ENCODE results near the gene UGT2B28. TPM values are rescaled to one million over a fixed set of nuclear protein-coding genes. Genes with fewer than 3 reads are reported as not detected.
"Not testable (repeated sequence)": the region's sequence is repeated elsewhere in the genome, so short reads cannot be mapped to it uniquely, and the experiment has no call there.

Gene UGT2B28
- total RNA-seq, 1 donor from 2014 or later, result not detected

- DNase-seq; ATAC-seq; intact Hi-C loops (cut with micrococcal nuclease): not testable (repeated sequence)
These were observed 51.0 kb downstream of the UGT2B28 start for GRCh38 chr4:69331304-69331703.

GRCh38 chr4:69335485-69335884 is 55.2 kb downstream of the UGT2B28 start:
- ATAC-seq; intact Hi-C loops (cut with micrococcal nuclease); DNase-seq: not testable (repeated sequence)

DNA sequence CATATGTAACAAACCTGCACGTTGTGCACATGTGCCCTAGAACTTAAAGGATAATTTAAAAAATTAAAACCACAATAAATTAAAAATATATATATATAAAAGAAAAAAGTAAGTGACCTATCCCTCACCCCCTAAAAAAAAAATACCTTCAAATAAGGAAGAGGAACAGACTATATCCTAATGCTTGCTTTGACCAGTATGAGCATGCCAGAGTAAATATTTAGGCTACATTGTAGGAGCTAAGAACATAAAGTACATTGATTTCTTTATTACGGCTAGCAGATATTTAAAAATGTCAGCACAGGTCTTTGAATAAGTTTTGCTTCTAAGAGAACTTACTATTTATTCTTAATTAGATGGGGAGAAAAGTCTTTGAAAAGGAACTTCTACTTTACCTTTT is 62.8 kb downstream of the UGT2B28 start:
- ATAC-seq; DNase-seq; intact Hi-C loops (cut with micrococcal nuclease): not testable (repeated sequence)

DNA sequence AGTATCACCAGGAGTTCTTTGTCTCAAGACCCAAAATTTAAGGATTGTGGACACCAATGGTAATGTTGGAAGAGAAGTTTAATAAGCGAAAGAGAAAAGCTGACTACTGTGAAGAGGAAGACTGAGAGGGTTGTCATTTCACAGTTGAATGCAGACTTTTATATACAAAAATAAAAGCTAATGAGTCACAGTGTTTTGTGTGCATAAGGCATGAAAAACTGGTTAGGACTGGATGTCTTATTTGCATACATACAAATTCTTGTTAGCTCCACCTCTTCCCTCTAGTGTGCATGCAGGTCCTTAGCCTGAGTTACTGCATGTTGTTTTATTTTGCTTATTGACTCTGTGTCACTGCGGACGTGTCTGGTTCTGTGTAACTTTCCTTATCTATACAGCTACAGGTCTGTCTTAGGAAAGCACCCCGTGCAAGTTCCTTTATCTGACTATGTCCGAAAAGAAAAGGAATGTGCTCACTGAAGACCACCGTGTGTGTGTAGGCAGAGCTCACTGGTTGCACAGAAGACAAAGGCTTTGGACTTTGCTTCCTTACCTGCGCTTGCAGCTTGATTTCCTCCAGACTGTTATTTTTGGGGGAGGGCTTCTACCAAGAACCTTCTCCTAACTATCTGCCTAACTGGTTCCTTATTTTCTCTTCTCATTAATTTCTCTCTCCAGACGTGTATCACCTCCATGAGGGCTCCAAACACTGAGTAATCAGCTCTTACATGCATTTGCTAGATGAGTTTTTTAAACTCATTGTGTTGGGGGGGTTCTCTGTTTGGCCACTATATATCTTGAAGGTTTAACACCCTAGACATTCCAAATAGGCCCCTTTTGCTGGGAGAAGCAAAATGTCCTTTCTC is 63.5 kb downstream of the UGT2B28 start:
- ATAC-seq; intact Hi-C loops (cut with micrococcal nuclease); DNase-seq: not testable (repeated sequence)

Other genes with a start within 250 kb of the UGT2B28 start
- not detected for gene UGT2B7, start 184.0 kb upstream of the UGT2B28 start, total RNA-seq
- not detected for gene UGT2B11, start 65.7 kb upstream of the UGT2B28 start, total RNA-seq
- gene UGT2B4, start 215.4 kb downstream of the UGT2B28 start, total RNA-seq, result not detected